BE2C (cell line): ENCODE measurements around the gene TMEM145.

Experiments used
- DNase-seq: peaks from one replicate; pipeline ENCODE4 v3.0.0-alpha.2; 2020
- H3K27me3 ChIP-seq: fragments of 250-450 bp; sonication (Bioruptor Pico); 2 replicates; pipeline ENCODE4 v1.5.1; 2020; ENCODE audit warnings: mild to moderate bottlenecking
- H3K36me3 ChIP-seq: fragments of 250-450 bp; sonication (Bioruptor Pico); 2 replicates; pipeline ENCODE4 v1.5.1; 2020; ENCODE audit warnings: mild to moderate bottlenecking
- H3K4me1 ChIP-seq: fragments of 250-450 bp; sonication (Bioruptor Pico); 2 replicates; pipeline ENCODE4 v1.5.1; 2020
- H3K4me3 ChIP-seq: 2 replicates; pipeline ENCODE4 v1.5.1; 2011; ENCODE audit warnings: low read depth, low read length
- H3K9me3 ChIP-seq: fragments of 250-450 bp; sonication (Bioruptor Pico); 2 replicates; pipeline ENCODE4 v1.5.1; 2020
- TF ChIP-seq, protein P1 (sequence below): IDR thresholded peaks from 2 replicates; pipeline ENCODE4 v1.5.1; 2012; ENCODE audit warnings: mild to moderate bottlenecking, low read depth, low read length

TMEM145 gene

DNA sequence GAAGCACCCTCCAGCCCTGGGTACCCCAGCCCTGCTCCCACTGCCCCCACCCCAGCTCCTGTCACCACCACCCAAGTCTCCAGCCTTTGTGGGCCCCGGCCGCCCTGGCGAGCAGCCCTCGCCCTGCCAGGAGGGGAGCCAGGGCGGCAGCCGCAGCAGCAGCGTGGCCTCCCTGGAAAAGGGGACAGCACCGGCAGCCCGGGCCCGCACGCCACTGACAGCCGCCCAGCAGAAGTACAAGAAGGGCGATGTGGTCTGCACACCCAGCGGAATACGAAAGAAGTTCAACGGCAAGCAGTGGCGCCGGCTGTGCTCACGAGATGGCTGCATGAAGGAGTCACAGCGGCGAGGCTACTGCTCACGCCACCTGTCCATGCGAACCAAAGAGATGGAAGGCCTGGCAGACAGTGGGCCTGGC is 40.1 kb upstream of the TMEM145 start:
- no peak for DNase-seq
- TF ChIP-seq, protein P1, sequence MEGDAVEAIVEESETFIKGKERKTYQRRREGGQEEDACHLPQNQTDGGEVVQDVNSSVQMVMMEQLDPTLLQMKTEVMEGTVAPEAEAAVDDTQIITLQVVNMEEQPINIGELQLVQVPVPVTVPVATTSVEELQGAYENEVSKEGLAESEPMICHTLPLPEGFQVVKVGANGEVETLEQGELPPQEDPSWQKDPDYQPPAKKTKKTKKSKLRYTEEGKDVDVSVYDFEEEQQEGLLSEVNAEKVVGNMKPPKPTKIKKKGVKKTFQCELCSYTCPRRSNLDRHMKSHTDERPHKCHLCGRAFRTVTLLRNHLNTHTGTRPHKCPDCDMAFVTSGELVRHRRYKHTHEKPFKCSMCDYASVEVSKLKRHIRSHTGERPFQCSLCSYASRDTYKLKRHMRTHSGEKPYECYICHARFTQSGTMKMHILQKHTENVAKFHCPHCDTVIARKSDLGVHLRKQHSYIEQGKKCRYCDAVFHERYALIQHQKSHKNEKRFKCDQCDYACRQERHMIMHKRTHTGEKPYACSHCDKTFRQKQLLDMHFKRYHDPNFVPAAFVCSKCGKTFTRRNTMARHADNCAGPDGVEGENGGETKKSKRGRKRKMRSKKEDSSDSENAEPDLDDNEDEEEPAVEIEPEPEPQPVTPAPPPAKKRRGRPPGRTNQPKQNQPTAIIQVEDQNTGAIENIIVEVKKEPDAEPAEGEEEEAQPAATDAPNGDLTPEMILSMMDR, result no peak
- no peak overlapping the region for H3K4me3 ChIP-seq
- no peaks in the 10 kb centered on the region for H3K27me3 ChIP-seq
- peaks cover 43% of the 10 kb centered on the region for H3K36me3 ChIP-seq
- H3K9me3 ChIP-seq, result no peaks in the 10 kb centered on the region
- peaks cover 5% of the 10 kb centered on the region for H3K4me1 ChIP-seq

DNA sequence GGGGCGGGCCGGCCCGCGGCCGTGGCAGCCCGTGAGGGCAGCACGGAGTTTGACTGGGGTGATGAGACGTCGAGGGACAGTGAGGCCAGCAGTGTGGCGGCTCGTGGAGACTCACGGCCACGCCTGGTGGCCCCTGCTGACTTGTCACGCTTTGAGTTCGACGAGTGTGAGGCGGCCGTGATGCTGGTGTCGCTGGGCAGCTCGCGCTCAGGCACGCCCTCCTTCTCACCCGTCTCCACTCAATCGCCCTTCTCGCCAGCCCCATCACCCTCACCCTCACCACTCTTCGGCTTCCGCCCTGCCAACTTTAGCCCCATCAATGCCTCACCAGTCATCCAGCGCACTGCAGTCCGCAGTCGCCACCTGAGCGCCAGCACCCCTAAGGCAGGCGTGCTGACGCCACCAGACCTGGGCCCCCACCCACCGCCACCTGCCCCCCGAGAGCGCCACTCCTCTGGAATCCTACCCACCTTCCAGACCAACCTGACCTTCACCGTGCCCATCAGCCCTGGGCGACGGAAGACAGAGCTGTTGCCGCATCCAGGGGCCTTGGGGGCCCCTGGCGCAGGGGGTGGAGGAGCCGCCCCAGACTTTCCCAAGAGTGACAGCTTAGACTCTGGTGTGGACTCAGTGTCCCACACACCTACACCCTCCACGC is 39.6 kb upstream of the TMEM145 start:
- Histone ChIP-seq H3K4me3 (no peak overlapping the region), H3K9me3 (no peaks in the 10 kb centered on the region), H3K4me1 (peaks cover 11% of the 10 kb centered on the region), H3K36me3 (peaks cover 43% of the 10 kb centered on the region), H3K27me3 (no peaks in the 10 kb centered on the region)
- TF ChIP-seq, protein P1, result no peak
- DNase-seq, result no peak

DNA sequence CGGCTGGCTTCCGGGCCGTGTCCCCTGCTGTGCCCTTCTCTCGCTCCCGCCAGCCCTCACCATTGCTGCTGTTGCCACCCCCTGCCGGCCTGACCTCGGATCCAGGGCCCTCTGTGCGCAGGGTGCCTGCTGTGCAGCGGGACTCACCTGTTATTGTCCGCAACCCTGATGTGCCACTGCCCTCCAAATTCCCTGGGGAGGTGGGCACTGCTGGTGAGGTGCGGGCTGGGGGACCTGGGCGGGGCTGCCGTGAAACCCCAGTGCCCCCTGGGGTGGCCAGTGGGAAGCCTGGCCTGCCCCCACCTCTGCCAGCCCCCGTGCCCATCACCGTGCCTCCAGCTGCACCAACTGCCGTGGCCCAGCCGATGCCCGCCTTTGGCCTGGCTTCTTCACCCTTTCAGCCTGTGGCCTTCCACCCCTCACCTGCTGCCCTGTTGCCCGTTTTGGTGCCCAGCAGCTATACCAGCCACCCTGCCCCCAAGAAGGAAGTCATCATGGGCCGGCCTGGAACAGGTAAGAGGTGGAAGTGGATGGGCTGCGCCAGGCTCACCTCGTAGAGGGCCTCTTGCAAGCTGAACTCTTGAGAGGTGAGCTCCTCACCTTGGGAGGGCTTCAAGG is 38.9 kb upstream of the TMEM145 start:
- peaks cover 17% of the 10 kb centered on the region for H3K4me1 ChIP-seq
- no peaks in the 10 kb centered on the region for H3K9me3 ChIP-seq
- no peaks in the 10 kb centered on the region for H3K27me3 ChIP-seq
- DNase-seq, result no peak
- peaks cover 43% of the 10 kb centered on the region for H3K36me3 ChIP-seq
- TF ChIP-seq, protein P1, result no peak
- no peak overlapping the region for H3K4me3 ChIP-seq

DNA sequence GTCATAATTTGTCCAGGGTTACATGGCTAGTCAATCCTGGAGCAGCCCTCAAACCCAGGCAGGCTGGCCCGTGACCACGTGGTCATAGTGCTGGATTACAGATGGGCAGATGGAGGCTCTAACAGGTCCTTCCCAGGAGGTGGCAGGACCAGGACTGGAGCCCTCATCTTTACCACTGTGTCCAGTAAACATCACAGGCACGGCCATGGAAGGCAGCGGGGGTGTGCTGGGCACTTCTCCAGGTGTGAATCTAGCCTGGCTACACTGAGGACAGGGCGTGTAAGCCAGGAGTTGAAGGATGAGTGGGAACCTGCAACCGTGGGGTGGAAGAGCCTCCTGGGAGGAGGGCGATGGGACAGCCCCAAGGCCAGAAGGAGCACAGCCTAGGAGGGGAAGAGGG is 38.0 kb upstream of the TMEM145 start:
- Histone ChIP-seq H3K36me3 (peaks cover 43% of the 10 kb centered on the region), H3K4me1 (peaks cover 21% of the 10 kb centered on the region), H3K9me3 (no peaks in the 10 kb centered on the region), H3K4me3 (no peak overlapping the region), H3K27me3 (no peaks in the 10 kb centered on the region)
- TF ChIP-seq, protein P1, result no peak
- DNase-seq, result no peak

DNA sequence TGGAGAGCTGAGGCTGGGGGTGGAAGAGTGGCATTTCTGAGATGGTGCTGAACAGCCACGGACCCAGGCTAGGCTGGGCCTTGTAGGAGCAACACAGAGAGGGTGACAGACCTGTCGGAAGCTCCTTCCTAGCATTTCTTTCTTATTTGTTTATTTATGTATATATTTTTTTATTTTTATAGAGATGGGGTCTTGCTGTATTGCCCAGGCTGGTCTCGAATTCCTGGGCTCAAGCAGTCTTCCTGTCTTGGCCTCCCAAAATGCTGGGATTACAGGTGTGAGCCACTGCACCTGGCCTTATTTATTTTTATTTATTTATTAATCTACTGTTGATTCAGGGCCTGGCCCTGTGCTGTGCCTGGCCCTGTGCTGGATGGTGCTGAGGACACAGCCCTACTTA is 37.6 kb upstream of the TMEM145 start:
- H3K27me3 ChIP-seq, result no peaks in the 10 kb centered on the region
- H3K36me3 ChIP-seq, result peaks cover 43% of the 10 kb centered on the region
- H3K4me3 ChIP-seq, result no peak overlapping the region
- peaks cover 21% of the 10 kb centered on the region for H3K4me1 ChIP-seq
- TF ChIP-seq, protein P1, result no peak
- no peak for DNase-seq
- H3K9me3 ChIP-seq, result no peaks in the 10 kb centered on the region

DNA sequence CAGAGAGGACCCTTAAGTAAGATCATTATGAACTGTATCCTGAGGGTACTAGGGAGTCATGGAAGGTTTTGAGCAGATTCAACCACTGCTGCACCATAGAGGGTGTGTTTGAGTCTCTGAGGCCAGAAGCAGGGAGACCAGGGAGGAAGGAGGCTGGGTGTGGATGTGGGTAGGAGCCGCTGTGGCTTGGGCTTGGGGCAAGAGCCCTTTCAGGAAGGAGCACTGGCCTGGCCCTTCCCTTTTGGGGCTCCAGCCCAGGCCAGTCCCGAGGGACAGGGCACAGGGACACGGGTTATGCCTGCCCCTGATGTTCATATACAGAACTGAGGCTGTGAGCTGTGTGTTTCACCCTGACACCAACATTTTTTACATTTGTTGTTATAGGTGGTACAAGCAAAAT is 36.8 kb upstream of the TMEM145 start:
- no peaks in the 10 kb centered on the region for H3K27me3 ChIP-seq
- H3K4me1 ChIP-seq, result peaks cover 23% of the 10 kb centered on the region
- no peaks in the 10 kb centered on the region for H3K9me3 ChIP-seq
- DNase-seq, result no peak
- no peak overlapping the region for H3K4me3 ChIP-seq
- H3K36me3 ChIP-seq, result peaks cover 43% of the 10 kb centered on the region
- TF ChIP-seq, protein P1, result no peak
